Inferior parietal cortex (tissue), 1 donor: ENCODE results near the gene PCNX2.

Experiments used
- DNase-seq: peaks from one replicate; pipeline ENCODE4 v3.0.0-alpha.2; 2016; ENCODE audit errors: extremely low spot score

The PCNX2 gene

GRCh38 chr1:233315718-233316301 is 20.3 kb upstream of the PCNX2 start:
- no peak for DNase-seq

- no peak for DNase-seq
These were observed 18.1 kb upstream of the PCNX2 start for GRCh38 chr1:233313434-233314155.

- DNase-seq = peak; percentile 63
These were observed 9.1 kb upstream of the PCNX2 start for GRCh38 chr1:233304489-233305102.

- DNase-seq = no peak
These were observed 4.8 kb upstream of the PCNX2 start for GRCh38 chr1:233300326-233300725.

GRCh38 chr1:233299450-233299849 is 3.9 kb upstream of the PCNX2 start:
- DNase-seq = no peak

- no peak for DNase-seq
These were observed 424 bp upstream of the PCNX2 start for GRCh38 chr1:233295975-233296322.

- no peak for DNase-seq
These were observed 650 bp downstream of the PCNX2 start for GRCh38 chr1:233294913-233295236.

- DNase-seq = no peak
These were observed 1.7 kb downstream of the PCNX2 start for GRCh38 chr1:233293556-233294446.

GRCh38 chr1:233290396-233291034 is 5.0 kb downstream of the PCNX2 start:
- no peak for DNase-seq

GRCh38 chr1:233289676-233290075 is 5.8 kb downstream of the PCNX2 start:
- DNase-seq = no peak

GRCh38 chr1:233282582-233282886 is 13.0 kb downstream of the PCNX2 start:
- DNase-seq = no peak

- no peak for DNase-seq
These were observed 13.6 kb downstream of the PCNX2 start for GRCh38 chr1:233281711-233282581.

GRCh38 chr1:233279971-233280370 is 15.6 kb downstream of the PCNX2 start:
- no peak for DNase-seq

- no peak for DNase-seq
These were observed 16.9 kb downstream of the PCNX2 start for GRCh38 chr1:233278631-233279030.

- no peak for DNase-seq
These were observed 17.6 kb downstream of the PCNX2 start for GRCh38 chr1:233277637-233278606.

- DNase-seq = peak; percentile 56
These were observed 25.9 kb downstream of the PCNX2 start for GRCh38 chr1:233269656-233270055.

GRCh38 chr1:233268389-233269022 is 27.0 kb downstream of the PCNX2 start:
- no peak for DNase-seq

- no peak for DNase-seq
These were observed 33.8 kb downstream of the PCNX2 start for GRCh38 chr1:233261695-233262094.

GRCh38 chr1:233261206-233261605 is 34.3 kb downstream of the PCNX2 start:
- DNase-seq = no peak
